IMR-90 (cell line): Measurements from ENCODE around the gene ST3GAL3. TPM values are rescaled to one million over a fixed set of nuclear protein-coding genes. Genes with fewer than 3 reads are reported as not detected.

Experiments used
- ATAC-seq: fragments of 200-7000 bp; cut with Tn5 transposase; 2 replicates; pipeline ENCODE4 v1.9.1; 2020; ENCODE audit warnings: low read depth, mild to moderate bottlenecking, moderate library complexity
- BruUV-seq: library from RNA; stranded (reverse); fragments of 400-500 nt; replicated peaks from 2 replicates; lab custom pipeline; 2021; lab: Mats Ljungman, UMichigan
- CTCF ChIA-PET: fragments of 300-600 bp; formaldehyde crosslinking; extraction: SDS; loops from one replicate; lab custom pipeline; 2021; ENCODE audit warnings: antibody characterized with exemption; lab: Yijun Ruan, JAX
- POLR2A ChIA-PET: fragments of 300-600 bp; sonication (Branson Sonifier 250); formaldehyde crosslinking; loops from one replicate; lab custom pipeline; 2022; ENCODE audit warnings: antibody characterized with exemption; ENCODE audit not compliant: unreplicated experiment; lab: Charles Lee
- DNase-seq: peaks from one replicate; pipeline ENCODE4 v3.0.0; 2013
- H2AFZ ChIP-seq: replicated peaks from 2 replicates; pipeline ENCODE3; 2013; ENCODE audit warnings: low read length, mild to moderate bottlenecking; ENCODE audit not compliant: poor library complexity
- H2AK5ac ChIP-seq: 2 replicates; pipeline ENCODE4 v1.6.1; 2013; ENCODE audit warnings: low read depth, low read length, inconsistent platforms
- H2AK9ac ChIP-seq: replicated peaks from 2 replicates; pipeline ENCODE3; 2013; ENCODE audit warnings: mild to moderate bottlenecking, low read depth, low read length, moderate library complexity; ENCODE audit not compliant: poor library complexity
- H2BK120ac ChIP-seq: 2 replicates; pipeline ENCODE4 v1.6.1; 2013; ENCODE audit warnings: low read depth, low read length, inconsistent platforms
- H2BK15ac ChIP-seq: 3 replicates; pipeline ENCODE4 v1.6.1; 2013; ENCODE audit warnings: low read depth, low read length, inconsistent platforms
- H2BK20ac ChIP-seq: 2 replicates; pipeline ENCODE4 v1.6.1; 2013; ENCODE audit warnings: low read depth, mild to moderate bottlenecking, inconsistent platforms, low read length, moderate library complexity
- H2BK5ac ChIP-seq: 2 replicates; pipeline ENCODE4 v1.6.1; 2013; ENCODE audit warnings: mild to moderate bottlenecking, low read depth, low read length, inconsistent platforms; ENCODE audit not compliant: poor library complexity, severe bottlenecking
- H3K14ac ChIP-seq: replicated peaks from 2 replicates; pipeline ENCODE4 v1.6.1; 2013; ENCODE audit warnings: low read depth, low read length, inconsistent platforms
- H3K18ac ChIP-seq: 2 replicates; pipeline ENCODE4 v1.6.1; 2013; ENCODE audit warnings: low read depth, low read length, control low read depth
- H3K23ac ChIP-seq: 2 replicates; pipeline ENCODE4 v1.6.1; 2013; ENCODE audit warnings: low read depth, low read length, inconsistent platforms
- H3K27ac ChIP-seq: 2 replicates; pipeline ENCODE4 v1.5.1; 2013; ENCODE audit warnings: mild to moderate bottlenecking, control low read depth, low read length; ENCODE audit not compliant: insufficient read depth
- H3K27me3 ChIP-seq: 2 replicates; pipeline ENCODE4 v1.6.1; 2013; ENCODE audit warnings: low read length; ENCODE audit not compliant: control insufficient read depth, insufficient read depth
- H3K36me3 ChIP-seq: 2 replicates; pipeline ENCODE4 v1.6.1; 2013; ENCODE audit warnings: low read length, mixed read lengths; ENCODE audit not compliant: control insufficient read depth, insufficient read depth
- H3K4ac ChIP-seq: 2 replicates; pipeline ENCODE4 v1.6.1; 2013; ENCODE audit warnings: low read depth, low read length, inconsistent platforms
- H3K4me1 ChIP-seq: 2 replicates; pipeline ENCODE4 v1.6.1; 2013; ENCODE audit warnings: low read length, mixed read lengths; ENCODE audit not compliant: control insufficient read depth, insufficient read depth
- H3K4me2 ChIP-seq: 2 replicates; pipeline ENCODE4 v1.6.1; 2013; ENCODE audit warnings: low read depth, mild to moderate bottlenecking, control low read depth, low read length, moderate library complexity
- H3K4me3 ChIP-seq: 2 replicates; pipeline ENCODE4 v1.5.1; 2013; ENCODE audit warnings: low read depth, mild to moderate bottlenecking, control low read depth, low read length, moderate library complexity; ENCODE audit not compliant: insufficient read depth
- H3K56ac ChIP-seq: 2 replicates; pipeline ENCODE4 v1.6.1; 2013; ENCODE audit warnings: low read length, inconsistent platforms; ENCODE audit not compliant: insufficient read depth; ENCODE audit errors: extremely low read depth
- H3K79me1 ChIP-seq, 2 experiments: 2 replicates each; pipeline ENCODE4 v1.6.1; 2013; ENCODE audit warnings: low read length in 2 of 2, inconsistent platforms in 1 of 2, low read depth in 1 of 2
- H3K9ac ChIP-seq: 2 replicates; pipeline ENCODE4 v1.6.1; 2013; ENCODE audit warnings: low read depth, low read length, control low read depth
- H3K9me1 ChIP-seq: 2 replicates; pipeline ENCODE4 v1.6.1; 2013; ENCODE audit warnings: low read length, inconsistent platforms; ENCODE audit not compliant: insufficient read depth
- H3K9me3 ChIP-seq: 2 replicates; pipeline ENCODE4 v1.6.1; 2013; ENCODE audit warnings: low read length; ENCODE audit not compliant: control insufficient read depth, insufficient read depth
- H4K20me1 ChIP-seq: 2 replicates; pipeline ENCODE4 v1.6.1; 2013; ENCODE audit warnings: low read length, inconsistent platforms; ENCODE audit not compliant: insufficient read depth
- H4K5ac ChIP-seq: 2 replicates; pipeline ENCODE4 v1.6.1; 2013; ENCODE audit warnings: mild to moderate bottlenecking, low read depth, low read length, control low read depth
- H4K8ac ChIP-seq, 2 experiments: 2 replicates each; pipeline ENCODE4 v1.6.1; 2013; ENCODE audit warnings: low read depth in 2 of 2, low read length in 2 of 2, control low read depth in 1 of 2, inconsistent platforms in 1 of 2
- H4K91ac ChIP-seq: 2 replicates; pipeline ENCODE4 v1.6.1; 2013; ENCODE audit warnings: low read depth, low read length, inconsistent platforms; ENCODE audit not compliant: insufficient read depth
- CEBPB ChIP-seq: IDR thresholded peaks from 2 replicates; pipeline ENCODE4 v1.6.1; 2012; ENCODE audit warnings: low read depth, low read length, improper control_type of control experiment
- CHD1 ChIP-seq: IDR thresholded peaks from 2 replicates; pipeline ENCODE4 v1.6.1; 2012; ENCODE audit warnings: low read depth, low read length, improper control_type of control experiment
- FOS ChIP-seq: fragments of 150-350 bp; IDR thresholded peaks from 2 replicates; pipeline ENCODE4 v1.6.1; 2016; ENCODE audit warnings: low read depth, low read length
- MAFK ChIP-seq: IDR thresholded peaks from 2 replicates; pipeline ENCODE4 v1.6.1; 2012; ENCODE audit warnings: low read depth, low read length, improper control_type of control experiment
- MAZ ChIP-seq: IDR thresholded peaks from 2 replicates; pipeline ENCODE4 v1.6.1; 2012; ENCODE audit warnings: low read depth, mild to moderate bottlenecking, low read length, improper control_type of control experiment, moderate library complexity, borderline replicate concordance
- POLR2A ChIP-seq: IDR thresholded peaks from 2 replicates; pipeline ENCODE4 v1.6.1; 2012; ENCODE audit warnings: mild to moderate bottlenecking, low read depth, low read length
- RAD21 ChIP-seq: IDR thresholded peaks from 2 replicates; pipeline ENCODE4 v1.6.1; 2012; ENCODE audit warnings: low read length, improper control_type of control experiment
- WGBS, 2 experiments: methylation state at CpG; one replicate each; pipeline versions ENCODE4 v1.1.5 to v1.1.7; 2013; ENCODE audit warnings: missing lambda C conversion rate in 2 of 2; ENCODE audit not compliant: insufficient read length in 1 of 2; ENCODE audit errors: extremely low coverage in 2 of 2; 5-methylcytosine and 5-hydroxymethylcytosine counted together
- dilution Hi-C: fragments of 300-500 bp; cut with HindIII; formaldehyde crosslinking; loops from one replicate; pipeline ENCODE4 v1.14.3; 2018; ENCODE audit warnings: low sequenced_read_pairs; ENCODE audit not compliant: unreplicated experiment
- in situ Hi-C: fragments of 300-500 bp; cut with MboI; formaldehyde crosslinking; loops from 3 replicates; pipeline ENCODE4 v1.14.3; 2019; ENCODE audit warnings: low sequenced_read_pairs, inconsistent platforms, mixed read lengths
- intact Hi-C: fragments of 100-400 bp; cut with micrococcal nuclease; formaldehyde crosslinking; loops from 2 replicates; pipeline ENCODE4 v1.10.0; 2022
- polyA plus RNA-seq, 3 experiments: library from polyadenylated mRNA; depleted of rRNA; stranded (reverse); fragments of >200 nt; gene quantifications; 2 replicates each; pipeline ENCODE4 v1.2.3, GENCODE V29; 2012; ENCODE audit warnings: low replicate concordance in 1 of 3
- total RNA-seq: library from RNA; depleted of rRNA; stranded (reverse); fragments of >200 nt; gene quantifications from 2 replicates; pipeline ENCODE4 v1.2.3, GENCODE V29; 2012

The ST3GAL3 gene
- total and polyA plus RNA-seq, 2 of the 4 experiments (the other 2 are of a cell fraction), result 12.0 to 14.8 TPM

- no peak overlapping the region for H3K14ac ChIP-seq
- H3K18ac ChIP-seq, result no peak overlapping the region
- H2BK120ac ChIP-seq, result no peak overlapping the region
- intact Hi-C loops (no loop called here), dilution Hi-C loops (no loop called here), in situ Hi-C loops (loop anchor here (25.0 kb wide), 1 partner anchor 434 kb away; the partner anchor contains the start of gene PTPRF)
- no peak overlapping the region for H3K4ac ChIP-seq
- ATAC-seq (no peak), DNase-seq (no peak)
- no peak overlapping the region for H3K23ac ChIP-seq
- peaks cover 12% of the 10 kb centered on the region for H3K36me3 ChIP-seq
- H3K56ac ChIP-seq, result no peak overlapping the region
- no peak overlapping the region for H4K91ac ChIP-seq
- no peak overlapping the region for H2BK20ac ChIP-seq
- H4K20me1 ChIP-seq, result peaks cover 12% of the 10 kb centered on the region
- H3K79me1 ChIP-seq, result peaks cover 21 to 33% of the 10 kb centered on the region in 2 experiments; a peak in 3 of 4 replicates
- ChIA-PET POLR2A (no interaction called here), CTCF (no interaction called here)
- H2AK5ac ChIP-seq, result no peak overlapping the region
- no peak overlapping the region for H3K27ac ChIP-seq
- H4K8ac ChIP-seq, result no peak overlapping the region
- H2AK9ac ChIP-seq, result no peak overlapping the region
- no peaks in the 10 kb centered on the region for H3K27me3 ChIP-seq
- no peak overlapping the region for H2BK15ac ChIP-seq
- H3K4me1 ChIP-seq, result peaks cover 5% of the 10 kb centered on the region
- no TSS peak for BruUV-seq
- TF ChIP-seq POLR2A (no peak), MAZ (no peak), FOS (no peak), CEBPB (no peak), MAFK (no peak), CHD1 (no peak), RAD21 (no peak)
- no peak overlapping the region for H3K4me2 ChIP-seq
- no peak overlapping the region for H3K4me3 ChIP-seq
- H3K9me1 ChIP-seq, result peaks cover 19% of the 10 kb centered on the region
- 100% methylated on average over 6 of the region's 17 CpGs; no CpG with 5 or more reads in 1 of the 2 experiments for WGBS, 2 experiments
- H3K9ac ChIP-seq, result no peak overlapping the region
- H2BK5ac ChIP-seq, result no peak overlapping the region
- no peak overlapping the region for H2AFZ ChIP-seq
- H3K9me3 ChIP-seq, result no peaks in the 10 kb centered on the region
- H4K5ac ChIP-seq, result no peak overlapping the region
Observed at GRCh38 chr1:43971336-43971980, 264.1 kb downstream of the ST3GAL3 start.
